ENCODE data around the gene PIKFYVE. TPM values are rescaled to one million over a fixed set of nuclear protein-coding genes. Genes with fewer than 3 reads are reported as not detected.

The PIKFYVE gene
- total and polyA plus RNA-seq, 10 of the 15 experiments (the other 5 are each of a cell fraction or from before 2014, with no cell fraction given): 5.2 to 41.7 (median 19.6) TPM

- TF ChIP-seq MEF2B (IDR thresholded peaks at IDR 0.05; ENCODE audit: partially characterized antibody, poor library complexity, severe bottlenecking) (no peak), RAD51 (IDR thresholded peaks at IDR 0.05) (no peak)
Measured at GRCh38 chr2:208369091-208369490, 103.0 kb downstream of the PIKFYVE start (continued).

GRCh38 chr2:208370881-208371633 is 105.0 kb downstream of the PIKFYVE start:
- no peaks in the 10 kb centered on the region; the same call in 1 of the 2 replicates for H3K4me1 ChIP-seq (ENCODE audit: control insufficient read depth, insufficient read depth, low read length)
- whole genome bisulfite sequencing (ENCODE audit: insufficient coverage, insufficient replicate concordance, low lambda C conversion rate, missing lambda C conversion rate): 21% methylated on average over 8 of the region's 8 CpGs
- no peaks in the 10 kb centered on the region; the same call in 2 of the 3 replicates for H3K9me3 ChIP-seq (replicated peaks; ENCODE audit: control insufficient read depth, insufficient read depth, low read length)
- H3K36me3 ChIP-seq (ENCODE audit: control insufficient read depth in 2 of 2, insufficient read depth in 2 of 2, low read length in 1 of 2): no peaks in the 10 kb centered on the region
- no peaks in the 10 kb centered on the region for H4K20me1 ChIP-seq (ENCODE audit: control insufficient read depth, insufficient read depth)
- H3K79me2 ChIP-seq (ENCODE audit: control insufficient read depth, insufficient read depth, low read length): no peaks in the 10 kb centered on the region
- SMC1A ChIA-PET (ENCODE audit: uncharacterized antibody, unreplicated experiment): interaction anchor here (1.5 kb wide), 1 partner anchor 13 kb away, joined by 3 read pairs; no protein-coding TSS in a partner anchor
- no peaks in the 10 kb centered on the region for H3K27me3 ChIP-seq (replicated peaks in 1 of 2; ENCODE audit: control insufficient read depth in 2 of 2, insufficient read depth in 2 of 2, low read length in 1 of 2)
- no peak overlapping the region for H3K9ac ChIP-seq (ENCODE audit: control insufficient read depth, insufficient read depth, low read length)
- no peak for DNase-seq (ENCODE audit: low read depth, low spot score)
- no peak overlapping the region for H3K4me2 ChIP-seq (ENCODE audit: control insufficient read depth, insufficient read depth)
- POLR2A ChIA-PET: no interaction called here
- RAD21 ChIA-PET (ENCODE audit: unreplicated experiment): no interaction called here
- no peak overlapping the region for H3K27ac ChIP-seq (ENCODE audit: control insufficient read depth, insufficient read depth)
- no peak for FAIRE-seq
- ATAC-seq: no peak
- TF ChIP-seq MXI1 (IDR thresholded peaks at IDR 0.05; ENCODE audit: low read depth, low read length) (no peak), ZBTB33 (IDR thresholded peaks at IDR 0.05) (no peak), FOXM1 (IDR thresholded peaks at IDR 0.05; ENCODE audit: low read depth, low read length) (no peak), NBN (IDR thresholded peaks at IDR 0.05) (no peak), GABPA (IDR thresholded peaks at IDR 0.05; ENCODE audit: low read depth) (no peak), ZNF207 (IDR thresholded peaks at IDR 0.05; ENCODE audit: borderline replicate concordance) (no peak), RAD51 (IDR thresholded peaks at IDR 0.05) (no peak), ZNF24 (IDR thresholded peaks at IDR 0.05) (no peak), NFYB (IDR thresholded peaks at IDR 0.05; ENCODE audit: insufficient read depth, low read depth, low read length) (no peak), POLR2A (IDR thresholded peaks at IDR 0.05; ENCODE audit: low read depth, low read length) (no peak), NFIC (IDR thresholded peaks at IDR 0.05; ENCODE audit: low read depth, low read length) (no peak), USF1 (IDR thresholded peaks at IDR 0.05; ENCODE audit: borderline replicate concordance, extremely low read length, insufficient read depth, low read depth, low read length) (no peak), CBX3 (IDR thresholded peaks at IDR 0.05; ENCODE audit: borderline replicate concordance, low read depth) (no peak)
- CTCF ChIA-PET: interaction anchor here (0.7 kb wide), 1 partner anchor 9 kb away, joined by 3 read pairs; no protein-coding TSS in a partner anchor
- no TSS peak for BruUV-seq (replicated peaks)
- intact Hi-C loops (cut with micrococcal nuclease; ENCODE audit: unreplicated experiment): no loop called here
- H2AFZ ChIP-seq (ENCODE audit: control insufficient read depth, low read depth, low read length): no peak overlapping the region
- in situ Hi-C loops (cut with MboI): no loop called here
- no peak overlapping the region for H3K4me3 ChIP-seq

All from GM12878 (cell line).